K562 (cell line): Measurements from ENCODE around the gene ZNF669. TPM values are rescaled to one million over a fixed set of nuclear protein-coding genes. Genes with fewer than 3 reads are reported as not detected.

Experiments
- FOXP1 ChIP-seq: sonication (generic); formaldehyde crosslinking; IDR thresholded peaks from 2 replicates; pipeline ENCODE4 v1.8.0; 2022; ENCODE audit warnings: mild to moderate bottlenecking, missing genetic modification reagents
- GTF2E2 ChIP-seq: fragments of 200-800 bp; sonication (Bioruptor generic); IDR thresholded peaks from 2 replicates; pipeline ENCODE4 v1.6.1; 2016; ENCODE audit warnings: missing genetic modification characterization, missing compliant biosample characterization
- ILF3 ChIP-seq: fragments of 450-650 bp; IDR thresholded peaks from 2 replicates; pipeline ENCODE4 v1.6.1; 2018; ENCODE audit warnings: antibody characterized with exemption, mild to moderate bottlenecking, moderate library complexity, borderline replicate concordance
- JUNB ChIP-seq: fragments of 450-650 bp; formaldehyde crosslinking; conservative IDR thresholded peaks from 2 replicates; pipeline ENCODE4 v1.4.0; 2020; ENCODE audit warnings: mild to moderate bottlenecking
- LEF1 ChIP-seq: fragments of 450-650 bp; IDR thresholded peaks from 2 replicates; pipeline ENCODE4 v1.6.1; 2016; ENCODE audit warnings: mild to moderate bottlenecking
- POLR2AphosphoS5 ChIP-seq: IDR thresholded peaks from 2 replicates; pipeline ENCODE4 v1.6.1; 2011; ENCODE audit warnings: mild to moderate bottlenecking, low read depth, low read length, moderate library complexity; ENCODE audit not compliant: control insufficient read depth, insufficient read depth
- TCF3 ChIP-seq: sonication (generic); formaldehyde crosslinking; IDR thresholded peaks from 2 replicates; pipeline ENCODE4 v1.4.0; 2020; ENCODE audit warnings: mild to moderate bottlenecking, missing genetic modification reagents
- TOE1 ChIP-seq, 2 experiments: fragments of 450-650 bp in 1 of 2; sonication (generic) in 1 of 2; formaldehyde crosslinking in 1 of 2; IDR thresholded peaks; 2 replicates each; pipeline versions ENCODE4 v1.7.1 to v1.8.0; 2016 to 2022; ENCODE audit warnings: borderline replicate concordance in 2 of 2, mild to moderate bottlenecking in 2 of 2, antibody characterized with exemption in 1 of 2, inconsistent platforms in 1 of 2, low read depth in 1 of 2, missing genetic modification reagents in 1 of 2, moderate library complexity in 1 of 2
- ZBED1 ChIP-seq: IDR thresholded peaks from 2 replicates; pipeline ENCODE4 v1.6.1; 2014
- ZNF431 ChIP-seq: sonication (generic); formaldehyde crosslinking; IDR thresholded peaks from 2 replicates; pipeline ENCODE4 v1.8.0; 2022; ENCODE audit warnings: mild to moderate bottlenecking, missing genetic modification reagents
- polyA plus RNA-seq, 8 experiments: library from polyadenylated mRNA; depleted of rRNA in 4 of 8; stranded (reverse) in 5 of 8; unstranded in 3 of 8; fragments of >200 nt; fragmentation: Nextera tagmentation in 2 of 8; fragmentation: Illumina TruSeq in 1 of 8; extraction: Ambion mirVana in 2 of 8; extraction: Trizol in 1 of 8; gene quantifications; 2 replicates each; pipeline versions ENCODE4 v1.2.1 to v1.2.3, GENCODE V29; 2011 to 2014; ENCODE audit warnings: inconsistent platforms in 1 of 8, missing spikeins in 1 of 8
- total RNA-seq, 7 experiments: library from RNA; depleted of rRNA in 6 of 7; stranded (reverse); fragments of >200 nt in 6 of 7; fragmentation: Illumina TruSeq in 2 of 7; extraction: Trizol in 2 of 7; gene quantifications; 2 replicates each; pipeline versions ENCODE4 v1.2.1 to v1.2.3, GENCODE V29; 2011 to 2021; ENCODE audit warnings: low replicate concordance in 1 of 7
- TF ChIP-seq, protein P1 (sequence below): conservative IDR thresholded peaks from 2 replicates; pipeline ENCODE4 v1.6.1; 2011; ENCODE audit warnings: low read depth, mild to moderate bottlenecking, low read length; ENCODE audit not compliant: control insufficient read depth
- TF ChIP-seq, protein P2 (sequence below), 2 experiments: fragments of 450-650 bp; formaldehyde crosslinking in 1 of 2; IDR thresholded peaks; 2 replicates each; pipeline versions ENCODE4 v1.4.0 to v1.6.1; 2014 to 2020; ENCODE audit warnings: mild to moderate bottlenecking in 2 of 2, borderline replicate concordance in 1 of 2, low read depth in 1 of 2

ZNF669 gene
- total and polyA plus RNA-seq, 9 of the 15 experiments (the other 6 are each of a cell fraction or from before 2014, with no cell fraction given): 5.3 to 18.3 (median 10.2) TPM

DNA sequence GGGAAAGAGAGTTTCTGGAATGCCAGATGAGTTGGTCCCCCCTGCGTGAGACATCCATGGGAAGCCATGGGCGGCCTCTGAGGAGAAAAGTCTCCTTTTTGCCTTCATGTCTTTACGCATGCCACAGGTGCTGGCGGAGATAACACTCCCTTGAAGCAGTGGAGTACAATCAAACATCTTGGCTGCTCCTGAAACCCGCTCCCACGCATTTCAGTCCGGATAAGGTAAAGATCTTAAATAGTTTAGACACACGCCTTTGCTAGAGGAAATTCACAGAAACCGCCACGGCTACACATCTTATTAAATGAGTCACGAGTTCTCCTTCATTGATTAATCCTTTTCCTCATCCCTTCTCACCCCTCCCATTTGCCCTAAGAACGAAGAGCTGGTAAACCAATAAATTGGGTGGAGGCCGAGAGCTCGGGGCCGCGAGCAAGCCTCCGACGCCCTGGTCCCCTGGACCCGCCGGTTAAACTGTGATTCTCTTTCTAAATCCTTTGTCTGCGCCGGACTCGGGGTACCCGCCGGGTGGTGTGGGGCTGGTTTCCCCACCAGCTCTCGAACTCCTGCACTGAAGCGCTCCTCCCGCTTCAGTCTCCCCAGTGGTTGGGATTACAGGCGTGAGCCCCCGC lies 6.6 kb upstream of the ZNF669 start (continued):
- TF ChIP-seq ZNF431 (CRISPR knock-in tag) (no peak), JUNB (CRISPR knock-in tag) (no peak), TOE1 (IDR thresholded peaks at IDR 0.05; ENCODE audit: borderline replicate concordance) (peak; percentile 86), TOE1 (CRISPR knock-in tag; IDR thresholded peaks at IDR 0.05; ENCODE audit: borderline replicate concordance, low read depth) (no peak), ZBED1 (peak; percentile 87), TCF3 (peak; percentile 93), FOXP1 (CRISPR knock-in tag) (0 out of 2 replicates have a peak, but pooled peaks have one; percentile 51), LEF1 (peak; percentile 91), ILF3 (no peak), POLR2AphosphoS5 (peak; percentile 91), GTF2E2 (no peak)
- TF ChIP-seq, protein P1, sequence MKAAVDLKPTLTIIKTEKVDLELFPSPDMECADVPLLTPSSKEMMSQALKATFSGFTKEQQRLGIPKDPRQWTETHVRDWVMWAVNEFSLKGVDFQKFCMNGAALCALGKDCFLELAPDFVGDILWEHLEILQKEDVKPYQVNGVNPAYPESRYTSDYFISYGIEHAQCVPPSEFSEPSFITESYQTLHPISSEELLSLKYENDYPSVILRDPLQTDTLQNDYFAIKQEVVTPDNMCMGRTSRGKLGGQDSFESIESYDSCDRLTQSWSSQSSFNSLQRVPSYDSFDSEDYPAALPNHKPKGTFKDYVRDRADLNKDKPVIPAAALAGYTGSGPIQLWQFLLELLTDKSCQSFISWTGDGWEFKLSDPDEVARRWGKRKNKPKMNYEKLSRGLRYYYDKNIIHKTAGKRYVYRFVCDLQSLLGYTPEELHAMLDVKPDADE: no peak
- TF ChIP-seq, protein P2, sequence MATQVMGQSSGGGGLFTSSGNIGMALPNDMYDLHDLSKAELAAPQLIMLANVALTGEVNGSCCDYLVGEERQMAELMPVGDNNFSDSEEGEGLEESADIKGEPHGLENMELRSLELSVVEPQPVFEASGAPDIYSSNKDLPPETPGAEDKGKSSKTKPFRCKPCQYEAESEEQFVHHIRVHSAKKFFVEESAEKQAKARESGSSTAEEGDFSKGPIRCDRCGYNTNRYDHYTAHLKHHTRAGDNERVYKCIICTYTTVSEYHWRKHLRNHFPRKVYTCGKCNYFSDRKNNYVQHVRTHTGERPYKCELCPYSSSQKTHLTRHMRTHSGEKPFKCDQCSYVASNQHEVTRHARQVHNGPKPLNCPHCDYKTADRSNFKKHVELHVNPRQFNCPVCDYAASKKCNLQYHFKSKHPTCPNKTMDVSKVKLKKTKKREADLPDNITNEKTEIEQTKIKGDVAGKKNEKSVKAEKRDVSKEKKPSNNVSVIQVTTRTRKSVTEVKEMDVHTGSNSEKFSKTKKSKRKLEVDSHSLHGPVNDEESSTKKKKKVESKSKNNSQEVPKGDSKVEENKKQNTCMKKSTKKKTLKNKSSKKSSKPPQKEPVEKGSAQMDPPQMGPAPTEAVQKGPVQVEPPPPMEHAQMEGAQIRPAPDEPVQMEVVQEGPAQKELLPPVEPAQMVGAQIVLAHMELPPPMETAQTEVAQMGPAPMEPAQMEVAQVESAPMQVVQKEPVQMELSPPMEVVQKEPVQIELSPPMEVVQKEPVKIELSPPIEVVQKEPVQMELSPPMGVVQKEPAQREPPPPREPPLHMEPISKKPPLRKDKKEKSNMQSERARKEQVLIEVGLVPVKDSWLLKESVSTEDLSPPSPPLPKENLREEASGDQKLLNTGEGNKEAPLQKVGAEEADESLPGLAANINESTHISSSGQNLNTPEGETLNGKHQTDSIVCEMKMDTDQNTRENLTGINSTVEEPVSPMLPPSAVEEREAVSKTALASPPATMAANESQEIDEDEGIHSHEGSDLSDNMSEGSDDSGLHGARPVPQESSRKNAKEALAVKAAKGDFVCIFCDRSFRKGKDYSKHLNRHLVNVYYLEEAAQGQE (IDR thresholded peaks at IDR 0.05; ENCODE audit: borderline replicate concordance): no peak; the same call in 1 of the 2 replicates
- TF ChIP-seq, protein P2 (CRISPR knock-in tag; IDR thresholded peaks at IDR 0.05; ENCODE audit: low read depth): no peak
